22Rv1 (cell line): ENCODE measurements around the gene ZBTB40.

Experiments
- H3K27ac ChIP-seq: fragments of 450-650 bp; 2 replicates; pipeline ENCODE4 v1.5.1; 2017
- ZFX ChIP-seq: fragments of 450-650 bp; IDR thresholded peaks from 2 replicates; pipeline ENCODE4 v1.6.1; 2017; ENCODE audit warnings: antibody characterized with exemption, borderline replicate concordance
- TF ChIP-seq, protein P1 (sequence below): fragments of 450-650 bp; IDR thresholded peaks from 2 replicates; pipeline ENCODE4 v1.5.1; 2017; ENCODE audit warnings: mild to moderate bottlenecking

Gene ZBTB40

GRCh38 chr1:22457836-22458235 is 6.2 kb downstream of the ZBTB40 start:
- no peak for TF ChIP-seq ZFX
- TF ChIP-seq, protein P1, sequence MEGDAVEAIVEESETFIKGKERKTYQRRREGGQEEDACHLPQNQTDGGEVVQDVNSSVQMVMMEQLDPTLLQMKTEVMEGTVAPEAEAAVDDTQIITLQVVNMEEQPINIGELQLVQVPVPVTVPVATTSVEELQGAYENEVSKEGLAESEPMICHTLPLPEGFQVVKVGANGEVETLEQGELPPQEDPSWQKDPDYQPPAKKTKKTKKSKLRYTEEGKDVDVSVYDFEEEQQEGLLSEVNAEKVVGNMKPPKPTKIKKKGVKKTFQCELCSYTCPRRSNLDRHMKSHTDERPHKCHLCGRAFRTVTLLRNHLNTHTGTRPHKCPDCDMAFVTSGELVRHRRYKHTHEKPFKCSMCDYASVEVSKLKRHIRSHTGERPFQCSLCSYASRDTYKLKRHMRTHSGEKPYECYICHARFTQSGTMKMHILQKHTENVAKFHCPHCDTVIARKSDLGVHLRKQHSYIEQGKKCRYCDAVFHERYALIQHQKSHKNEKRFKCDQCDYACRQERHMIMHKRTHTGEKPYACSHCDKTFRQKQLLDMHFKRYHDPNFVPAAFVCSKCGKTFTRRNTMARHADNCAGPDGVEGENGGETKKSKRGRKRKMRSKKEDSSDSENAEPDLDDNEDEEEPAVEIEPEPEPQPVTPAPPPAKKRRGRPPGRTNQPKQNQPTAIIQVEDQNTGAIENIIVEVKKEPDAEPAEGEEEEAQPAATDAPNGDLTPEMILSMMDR, result no peak
- H3K27ac ChIP-seq, result no peak overlapping the region

GRCh38 chr1:22461100-22461499 is 9.4 kb downstream of the ZBTB40 start:
- no peak overlapping the region for H3K27ac ChIP-seq
- TF ChIP-seq, protein P1, result no peak
- no peak for TF ChIP-seq ZFX

DNA sequence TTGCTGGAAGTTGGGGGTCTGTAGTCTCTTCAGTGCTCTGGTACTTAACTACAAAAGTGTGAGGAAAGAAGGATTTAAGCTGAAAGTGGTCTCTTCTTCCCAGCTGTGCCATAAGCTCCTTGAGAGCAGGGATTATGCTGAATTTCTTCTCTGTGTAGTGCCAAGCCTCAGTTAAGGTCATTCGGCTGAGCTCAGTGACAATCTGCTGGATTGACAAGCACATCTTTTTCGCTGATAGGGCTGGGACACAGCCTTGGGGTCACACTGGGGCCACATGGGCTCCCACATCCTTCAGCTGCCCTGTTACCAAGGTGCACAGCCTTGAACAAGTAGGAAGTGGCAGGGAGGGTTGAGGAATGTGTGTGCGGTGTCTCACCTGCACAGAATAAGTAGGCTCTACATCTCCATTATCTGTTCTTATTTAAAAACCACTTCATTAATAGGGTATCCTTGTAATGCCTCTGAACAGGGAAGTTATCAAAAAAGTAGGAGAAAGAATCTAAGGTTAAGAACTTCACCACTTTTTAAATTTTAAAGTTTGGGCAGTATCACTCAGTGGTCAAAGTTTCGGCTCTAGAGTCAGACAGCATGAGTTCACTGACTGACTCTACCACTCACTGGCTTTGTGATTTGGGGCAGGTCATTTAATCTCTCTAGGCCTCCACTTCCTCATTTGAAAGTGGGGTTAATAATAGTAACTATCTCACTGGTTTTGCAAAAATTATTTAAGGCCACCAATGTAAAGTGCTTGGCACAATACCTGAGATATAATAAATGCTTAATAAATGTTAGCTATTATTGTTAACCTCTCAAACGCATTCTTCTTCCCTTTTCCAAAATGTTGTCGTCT is 10.3 kb downstream of the ZBTB40 start:
- no peak overlapping the region for H3K27ac ChIP-seq
- no peak for TF ChIP-seq ZFX
- TF ChIP-seq, protein P1, result no peak

DNA sequence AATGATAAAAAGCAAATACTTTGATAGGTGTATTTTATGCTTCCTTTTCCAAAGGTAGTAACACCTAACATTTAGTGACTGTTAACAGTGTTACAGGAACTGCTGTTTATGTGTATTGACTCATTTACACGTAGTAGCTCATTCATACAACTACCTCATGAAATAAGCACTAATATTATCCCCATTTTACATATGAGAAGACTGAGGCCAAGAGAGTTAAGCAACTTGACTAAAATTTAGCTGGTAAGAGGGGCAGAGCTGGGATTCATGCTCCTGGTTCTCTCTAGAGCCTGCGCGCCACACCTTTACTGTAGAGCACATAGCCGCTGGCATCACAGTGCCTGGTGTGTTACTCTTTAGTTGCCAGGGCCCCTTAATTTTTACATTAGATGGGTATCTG is 11.3 kb downstream of the ZBTB40 start:
- no peak for TF ChIP-seq ZFX
- TF ChIP-seq, protein P1, result no peak
- H3K27ac ChIP-seq, result no peak overlapping the region

DNA sequence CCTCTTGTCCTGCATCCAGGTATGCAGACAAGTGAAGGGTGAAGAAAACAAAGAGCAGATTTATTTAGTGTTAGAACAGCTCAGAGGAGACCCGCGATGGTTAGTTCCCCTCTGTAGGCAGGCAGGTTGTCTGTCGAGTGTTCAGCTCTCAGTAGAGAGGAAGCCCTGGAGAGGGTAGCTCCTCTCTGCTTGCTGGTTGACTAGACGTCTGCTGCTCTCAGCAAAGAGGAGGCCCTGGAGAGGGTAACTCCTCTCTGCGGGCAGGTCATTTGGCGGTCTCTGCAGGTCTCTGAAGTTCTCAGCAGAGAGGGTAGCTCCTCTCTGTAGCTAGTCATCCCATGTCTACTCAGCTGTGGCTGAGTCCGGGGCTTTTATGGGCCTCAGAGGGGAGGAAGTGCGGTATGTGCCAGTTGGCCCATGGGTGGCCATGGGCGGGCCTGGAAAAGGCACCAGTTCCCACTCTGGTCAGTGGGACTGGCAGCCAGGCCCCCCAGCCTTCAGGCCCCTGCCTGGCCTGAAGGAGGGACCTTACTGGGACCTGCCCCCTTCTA is 13.4 kb downstream of the ZBTB40 start:
- TF ChIP-seq, protein P1, result no peak
- TF ChIP-seq ZFX, result no peak
- no peak overlapping the region for H3K27ac ChIP-seq

GRCh38 chr1:22465671-22466070 is 14.0 kb downstream of the ZBTB40 start:
- H3K27ac ChIP-seq, result no peak overlapping the region
- TF ChIP-seq, protein P1, result no peak
- no peak for TF ChIP-seq ZFX

DNA sequence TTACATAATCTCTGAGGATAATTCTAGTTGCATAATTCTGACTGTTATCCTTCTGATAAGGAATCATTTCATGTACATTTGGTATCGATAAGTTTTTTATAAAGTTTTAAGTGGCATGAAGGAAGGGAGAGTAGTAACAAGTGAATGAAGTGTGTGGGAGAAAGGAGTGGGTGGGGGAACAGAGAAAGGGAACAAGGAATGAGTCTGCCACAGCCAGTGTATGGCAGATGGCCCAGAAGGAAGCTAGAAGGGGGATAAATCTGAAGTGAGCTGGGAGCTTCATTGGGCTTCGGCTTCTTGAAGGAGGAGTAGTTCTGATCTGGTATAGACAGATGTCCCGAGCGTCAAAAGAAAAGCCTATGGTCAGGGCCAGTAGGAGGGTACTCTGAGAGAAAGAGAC is 18.6 kb downstream of the ZBTB40 start:
- no peak overlapping the region for H3K27ac ChIP-seq
- TF ChIP-seq, protein P1, result no peak
- TF ChIP-seq ZFX, result no peak
